Measurements from ENCODE around the gene MIEF2.
"Not testable (repeated sequence)": the region's sequence is repeated elsewhere in the genome, so short reads cannot be mapped to it uniquely, and the experiment has no call there.

MIEF2 gene

GRCh38 chr17:18291718-18292540, 31.5 kb downstream of the MIEF2 start:
- no peak for DNase-seq (ENCODE audit: low read depth in 2 of 2)

DNA sequence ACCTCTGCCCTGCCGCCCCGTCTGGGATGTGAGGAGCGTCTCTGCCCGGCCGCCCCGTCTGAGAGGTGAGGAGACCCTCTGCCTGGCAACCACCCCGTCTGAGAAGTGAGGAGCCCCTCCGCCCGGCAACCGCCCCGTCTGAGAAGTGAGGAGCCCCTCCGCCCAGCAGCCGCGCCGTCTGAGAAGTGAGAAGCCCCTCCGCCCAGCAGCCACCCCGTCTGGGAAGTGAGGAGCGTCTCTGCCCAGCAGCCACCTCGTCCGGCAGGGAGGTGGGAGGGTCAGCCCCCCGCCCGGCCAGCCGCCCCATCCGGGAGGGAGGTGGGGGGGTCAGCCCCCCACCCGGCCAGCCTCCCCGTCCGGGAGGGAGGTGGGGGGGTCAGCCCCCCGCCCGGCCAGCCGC, 37.6 kb downstream of the MIEF2 start:
- DNase-seq (ENCODE audit: low read depth in 2 of 2): not testable (repeated sequence)

DNA sequence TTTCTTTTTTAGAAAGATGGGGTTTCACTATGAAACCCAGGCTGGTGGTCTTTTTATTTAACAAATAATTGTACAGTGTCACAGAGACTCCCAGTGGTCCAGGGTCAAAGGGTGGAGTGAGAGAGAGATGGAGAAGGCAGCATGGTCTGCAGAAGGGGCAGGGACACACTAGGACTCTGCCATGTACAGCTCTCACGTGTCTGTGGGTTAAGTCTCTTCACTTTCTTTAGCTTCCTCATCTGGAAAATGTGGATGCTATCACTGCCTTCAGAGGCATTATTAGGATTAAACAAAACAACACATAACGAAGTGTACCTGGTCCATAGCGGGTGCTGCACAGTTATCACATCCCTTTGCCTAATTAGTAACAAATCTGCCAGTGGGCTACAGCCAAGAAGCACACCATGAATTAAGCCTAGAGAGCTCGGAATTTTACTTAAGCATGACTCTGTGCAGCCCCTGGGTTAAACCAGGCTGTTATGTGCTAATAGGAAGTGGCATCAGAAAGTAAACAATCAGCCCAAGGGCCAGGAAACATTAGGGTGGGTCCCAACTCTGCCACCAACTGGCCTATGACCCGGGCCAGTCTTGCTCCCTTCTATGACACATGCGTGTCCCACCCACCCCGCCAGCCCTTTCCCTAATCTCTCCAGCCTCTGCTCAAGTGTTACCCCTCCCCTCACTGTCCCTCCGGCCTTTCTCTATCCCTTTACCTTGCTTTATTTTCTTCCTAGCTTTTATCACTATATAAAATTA, 40.4 kb downstream of the MIEF2 start:
- DNase-seq (ENCODE audit: low read depth in 2 of 2): no peak

GRCh38 chr17:18303206-18303605, 42.7 kb downstream of the MIEF2 start:
- not testable (repeated sequence) for DNase-seq (ENCODE audit: low read depth in 2 of 2)

DNA sequence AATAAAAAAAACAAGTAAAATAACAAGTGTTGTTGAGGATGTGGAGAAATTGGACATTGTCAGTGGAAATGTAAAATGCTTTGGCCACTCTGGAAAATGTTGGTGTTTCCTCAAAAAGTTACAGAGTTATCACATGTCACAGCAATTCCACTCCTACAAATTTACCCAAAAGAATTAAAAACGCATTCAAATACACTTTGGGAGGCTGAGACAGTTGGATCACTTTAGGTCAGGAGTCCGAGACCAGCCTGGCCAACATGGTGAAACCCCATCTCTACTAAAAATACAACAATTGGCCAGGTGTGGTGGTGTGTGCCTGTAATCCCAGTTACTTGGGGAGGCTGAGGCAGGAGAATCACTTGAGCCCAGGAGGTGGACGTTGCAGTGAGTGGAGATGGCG, 48.7 kb downstream of the MIEF2 start:
- DNase-seq (ENCODE audit: low read depth in 2 of 2): no peak

GRCh38 chr17:18314059-18314730, 53.7 kb downstream of the MIEF2 start:
- DNase-seq (ENCODE audit: low read depth in 2 of 2): no peak

DNA sequence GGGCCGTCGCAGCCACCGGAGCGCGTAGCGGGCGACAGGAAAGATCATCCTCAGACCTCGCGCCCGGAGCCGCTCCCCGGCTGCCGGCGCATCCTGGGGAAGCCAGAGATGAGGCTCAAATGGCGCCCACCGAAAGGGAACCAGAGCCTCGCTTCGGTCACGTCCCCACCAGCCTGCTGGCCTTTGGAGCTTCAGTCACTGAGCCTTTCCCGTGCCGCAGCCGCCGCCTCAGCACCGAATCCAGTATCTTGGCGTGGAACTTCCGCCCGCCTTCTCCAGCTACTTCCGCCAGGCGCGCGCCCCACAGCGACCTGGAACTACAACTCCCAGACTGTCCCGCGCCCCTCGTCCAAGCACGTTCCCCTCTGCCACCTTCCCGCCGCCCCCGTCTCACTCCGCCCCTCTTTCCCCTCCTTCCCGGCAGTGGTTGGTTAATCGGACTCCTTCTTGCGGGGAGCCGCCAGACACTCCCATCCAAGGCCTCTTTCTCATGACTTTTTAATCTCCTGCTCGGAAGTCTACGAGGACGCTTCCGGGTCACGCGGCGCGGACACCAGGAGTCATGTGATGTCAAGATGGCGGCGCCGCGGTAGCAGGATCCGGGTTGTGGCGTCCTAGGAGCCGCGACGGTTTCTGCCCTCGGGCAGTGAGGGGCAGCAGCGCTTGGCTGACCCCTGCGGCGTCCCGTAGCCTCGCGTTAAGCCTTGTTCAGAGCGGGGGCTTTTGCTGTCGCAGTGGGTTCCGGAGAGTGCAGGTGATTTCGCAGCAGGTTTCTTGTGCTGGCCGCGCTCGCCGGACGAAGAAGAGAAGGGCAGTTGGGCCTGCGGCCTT, 54.5 kb downstream of the MIEF2 start, which contains the start of the genes SMCR8 and TOP3A:
Gene SMCR8, plus strand, starts transcription at position 563 of the 831 bp plus-strand sequence. CDS start 497 bp downstream, outside the sequence.
Gene TOP3A, minus strand, starts transcription at position 264 of the 831 bp plus-strand sequence. Its CDS starts 216 bp downstream, at position 48.
- peak; percentile 97 for DNase-seq (ENCODE audit: low read depth in 2 of 2)

DNA sequence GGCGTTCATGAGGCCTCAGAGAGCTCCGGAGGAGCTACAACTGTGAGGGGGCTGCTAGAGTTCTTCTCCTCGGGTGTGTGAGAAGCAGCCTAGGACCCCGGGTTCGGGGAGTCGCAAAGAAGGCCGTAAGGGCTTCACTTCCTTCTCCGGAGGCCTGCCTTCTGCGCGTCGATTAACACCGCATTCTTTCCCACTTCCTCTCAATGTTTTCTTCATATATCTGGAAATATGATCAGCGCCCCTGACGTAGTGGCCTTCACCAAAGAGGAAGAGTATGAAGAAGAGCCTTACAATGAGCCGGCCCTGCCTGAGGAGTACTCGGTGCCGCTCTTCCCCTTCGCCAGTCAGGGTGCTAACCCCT, 55.1 kb downstream of the MIEF2 start:
- peak in 1 of 2 experiments; percentile 9 for DNase-seq (ENCODE audit: low read depth in 2 of 2)

- no peak for DNase-seq (ENCODE audit: low read depth in 2 of 2)
These were observed 55.5 kb downstream of the MIEF2 start for GRCh38 chr17:18315961-18316360.
